Stimulated activated CD4-positive, alpha-beta T cell treated with anti-CD3 and anti-CD28 coated beads, Interleukin-1b, Interleukin-23, amount 100 ng/mL, for 24 hours (primary cell): ENCODE data around the gene ZC3H7B.

Source experiments
- DNase-seq, 4 experiments: peaks; one replicate each; pipeline ENCODE4 v3.0.0-alpha.2; 2020; ENCODE audit warnings: low read depth in 4 of 4, low spot score in 1 of 4

The ZC3H7B gene

DNA sequence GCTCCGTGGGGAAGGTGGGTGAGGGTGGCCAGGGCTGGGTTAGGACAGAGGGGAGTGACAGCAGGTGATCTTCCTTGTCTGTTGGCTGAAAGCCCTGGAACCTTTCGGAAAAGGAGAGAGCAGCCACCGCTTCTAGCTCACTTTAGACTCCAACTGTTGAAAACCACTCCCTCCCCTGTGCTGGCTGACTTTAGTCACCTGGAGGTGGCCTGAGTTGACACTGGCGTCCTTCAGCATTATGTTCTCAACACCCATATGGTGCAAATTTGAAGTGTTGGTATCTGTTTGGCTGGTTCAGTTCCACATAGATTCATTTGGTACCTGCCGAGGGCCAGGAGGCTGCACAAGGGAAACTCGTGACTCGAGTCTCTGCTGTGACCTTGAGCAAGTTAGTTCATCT, 28.8 kb downstream of the ZC3H7B start:
- DNase-seq: no peak

GRCh38 chr22:41332217-41332939, 31.1 kb downstream of the ZC3H7B start:
- no peak for DNase-seq

DNA sequence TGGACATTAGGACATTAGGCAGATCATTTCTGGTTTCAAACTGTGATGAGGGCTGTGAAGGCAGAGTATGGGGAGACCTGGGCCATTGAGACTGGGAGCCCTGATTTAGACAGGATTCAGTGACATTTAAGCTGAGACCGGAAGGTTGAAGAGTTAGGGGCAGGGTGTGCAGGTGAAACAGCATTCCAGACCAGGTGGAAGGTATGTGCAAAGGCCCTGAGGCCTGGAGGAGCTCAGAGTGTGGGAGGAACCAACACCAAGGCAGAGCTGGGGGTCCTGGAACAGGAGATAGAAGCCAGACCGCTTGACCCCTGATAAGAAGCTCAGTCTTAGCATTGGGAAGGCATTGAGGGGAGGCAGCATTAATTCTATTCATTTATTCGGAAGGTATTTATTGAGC, 32.5 kb downstream of the ZC3H7B start:
- no peak for DNase-seq

GRCh38 chr22:41334215-41334614, 32.9 kb downstream of the ZC3H7B start:
- DNase-seq: no peak

DNA sequence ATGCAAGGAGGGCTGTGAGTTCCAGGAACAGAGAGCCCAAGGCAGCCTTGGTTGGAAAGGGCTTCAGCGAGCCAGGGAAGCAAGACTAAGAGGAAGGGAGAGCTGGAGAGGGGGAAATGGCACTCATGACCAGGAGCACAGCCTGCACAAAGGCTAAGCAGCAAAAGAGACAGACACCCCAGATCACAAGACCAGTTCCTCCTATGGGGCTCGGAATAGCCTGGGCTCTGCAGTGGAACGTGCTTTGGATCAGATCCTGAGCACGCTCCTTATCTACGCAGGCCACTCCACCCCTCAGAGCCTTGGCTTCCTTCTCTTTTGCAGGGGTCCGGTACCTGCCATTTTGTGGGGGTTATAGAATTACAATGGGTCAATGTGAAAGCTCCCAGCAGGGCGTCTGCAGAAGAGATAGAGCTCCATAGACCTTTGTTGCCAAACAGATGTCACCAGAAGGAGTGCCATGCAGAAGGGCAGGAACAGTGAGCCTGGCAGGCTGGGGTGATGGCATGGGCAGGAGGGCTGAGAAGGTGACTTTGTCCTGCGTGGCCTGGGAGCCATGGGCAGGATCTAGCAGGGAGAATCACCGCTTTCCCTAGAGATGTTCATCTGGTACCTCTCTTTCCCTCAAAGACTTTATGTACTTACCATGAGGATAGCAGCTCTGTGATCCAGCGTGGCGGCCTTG, 33.8 kb downstream of the ZC3H7B start:
- DNase-seq: no peak

DNA sequence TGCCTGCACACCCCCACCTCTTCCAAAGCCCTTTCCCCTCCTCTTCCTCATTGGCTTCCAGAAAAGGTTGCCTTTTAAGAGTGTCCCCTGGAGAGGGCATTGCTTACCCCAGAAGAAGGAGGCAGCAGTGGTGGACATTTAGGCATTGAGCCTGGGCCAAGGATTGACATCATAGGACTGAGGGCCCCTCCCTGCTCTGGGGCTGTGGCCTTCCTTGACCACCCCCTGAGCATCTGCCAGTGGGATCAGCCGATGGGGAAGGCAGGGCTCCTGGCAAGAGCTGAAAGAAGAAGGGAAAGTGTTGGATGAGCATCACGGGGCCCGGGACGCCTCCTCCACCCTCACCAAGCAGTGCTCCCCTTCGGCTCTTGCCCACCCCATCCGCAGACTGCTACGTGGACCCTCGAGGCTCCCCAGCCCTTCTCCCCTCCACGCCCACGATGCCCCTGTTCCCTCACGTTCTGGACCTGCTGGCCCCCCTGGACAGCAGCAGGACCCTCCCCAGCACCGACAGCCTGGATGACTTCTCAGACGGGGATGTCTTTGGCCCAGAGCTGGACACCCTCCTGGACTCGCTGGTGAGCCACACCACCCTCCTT, 37.4 kb downstream of the ZC3H7B start:
- no peak for DNase-seq

- no peak for DNase-seq
These were observed 38.5 kb downstream of the ZC3H7B start for GRCh38 chr22:41339823-41340222.

DNA sequence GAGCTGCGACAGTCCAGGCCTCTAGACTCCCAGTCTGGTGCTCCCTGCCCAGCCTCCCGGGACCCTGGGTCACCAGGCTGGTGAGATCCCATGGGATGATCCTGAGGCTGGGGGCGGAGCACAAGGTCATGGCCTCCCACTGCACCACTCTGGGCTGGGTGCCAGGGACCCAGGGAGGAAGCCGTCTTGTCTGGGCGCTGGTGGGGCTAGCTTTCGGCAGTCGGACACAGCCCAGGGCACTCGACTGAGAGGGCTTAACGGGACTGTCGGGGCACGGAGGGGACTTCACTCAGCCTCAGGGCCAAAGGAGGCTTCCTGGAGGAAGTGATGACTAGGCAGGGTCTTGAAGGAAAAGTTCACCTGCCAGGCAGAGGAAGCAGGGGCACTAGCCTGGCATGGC, 39.0 kb downstream of the ZC3H7B start:
- DNase-seq: no peak

DNA sequence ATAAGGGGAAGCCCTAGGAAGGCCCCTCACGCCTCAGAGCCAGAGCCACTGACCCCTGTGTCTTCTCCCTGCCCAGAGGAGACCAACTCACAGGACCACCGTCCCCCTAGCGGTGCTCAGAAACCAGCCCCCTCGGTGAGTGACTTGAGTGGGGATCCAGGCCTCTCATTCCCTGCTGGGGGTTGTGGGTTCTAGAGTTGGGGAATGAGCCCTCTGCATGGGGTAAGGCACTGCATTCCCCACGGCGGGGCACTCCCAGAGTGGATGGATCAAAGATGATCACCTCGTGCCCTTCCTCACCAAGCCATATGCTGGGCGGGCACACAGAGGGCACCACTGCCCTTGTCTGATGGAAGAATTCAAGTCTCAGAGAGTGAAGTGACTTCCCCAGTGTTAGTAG, 39.7 kb downstream of the ZC3H7B start:
- DNase-seq: no peak

- DNase-seq: peak in 1 of 4 experiments; percentile 4
These were observed 40.7 kb downstream of the ZC3H7B start for GRCh38 chr22:41341990-41342389.

GRCh38 chr22:41343300-41343699, 42.0 kb downstream of the ZC3H7B start:
- no peak for DNase-seq

DNA sequence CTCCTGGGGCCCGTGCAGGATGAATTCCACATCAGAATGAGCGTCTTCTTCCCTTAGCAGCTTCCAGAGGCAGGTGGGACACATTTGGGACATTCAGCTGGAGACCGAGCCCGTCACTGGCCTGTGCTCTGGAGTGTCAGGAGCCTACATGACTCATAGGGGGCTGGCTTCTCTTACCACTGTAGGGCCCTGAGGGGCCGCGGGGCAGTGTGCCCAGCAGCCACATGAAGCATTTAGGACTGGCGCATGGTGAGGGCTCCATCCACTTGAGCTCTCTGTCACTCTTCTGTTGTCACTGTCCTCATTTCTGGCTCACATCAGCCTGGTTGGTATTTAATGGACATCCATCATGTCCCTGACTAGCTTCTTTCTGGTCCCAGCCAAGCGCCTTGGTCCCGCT, 42.4 kb downstream of the ZC3H7B start:
- no peak for DNase-seq

DNA sequence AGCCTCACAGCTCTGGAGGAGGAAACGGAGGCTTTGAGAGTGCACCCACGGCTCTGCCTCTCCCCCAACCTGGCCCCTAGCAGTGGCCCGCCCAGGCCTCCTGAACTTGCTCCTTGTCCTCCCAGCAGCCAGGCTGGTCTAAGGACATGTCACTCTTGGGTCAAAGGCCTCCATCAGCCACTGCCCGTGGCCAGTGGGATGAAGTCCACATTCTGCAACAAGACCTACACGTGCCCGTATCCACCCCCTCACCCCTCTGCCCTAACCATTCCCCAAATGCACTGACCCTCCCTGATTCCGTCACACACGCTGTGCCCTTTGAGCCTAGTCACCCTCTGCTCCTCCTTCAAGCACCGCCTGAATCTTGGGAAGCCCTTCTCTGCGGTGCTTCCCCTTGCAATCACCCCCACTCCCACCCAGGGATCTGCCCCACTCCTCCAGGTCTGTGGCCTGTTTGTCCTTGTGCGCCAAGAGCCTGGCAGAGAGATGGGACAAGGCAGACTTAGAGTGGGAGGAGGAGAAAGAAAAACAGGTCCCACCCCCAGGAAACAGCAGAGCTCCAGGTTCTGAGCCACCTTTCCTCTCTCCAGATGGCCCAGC, 43.0 kb downstream of the ZC3H7B start:
- DNase-seq: no peak

- no peak for DNase-seq
These were observed 44.5 kb downstream of the ZC3H7B start for GRCh38 chr22:41345807-41346335.

GRCh38 chr22:41347066-41347859, 45.9 kb downstream of the ZC3H7B start:
- no peak for DNase-seq

- no peak for DNase-seq
These were observed 47.7 kb downstream of the ZC3H7B start for GRCh38 chr22:41348964-41349484.

- no peak for DNase-seq
These were observed 48.8 kb downstream of the ZC3H7B start for GRCh38 chr22:41350087-41350486.

DNA sequence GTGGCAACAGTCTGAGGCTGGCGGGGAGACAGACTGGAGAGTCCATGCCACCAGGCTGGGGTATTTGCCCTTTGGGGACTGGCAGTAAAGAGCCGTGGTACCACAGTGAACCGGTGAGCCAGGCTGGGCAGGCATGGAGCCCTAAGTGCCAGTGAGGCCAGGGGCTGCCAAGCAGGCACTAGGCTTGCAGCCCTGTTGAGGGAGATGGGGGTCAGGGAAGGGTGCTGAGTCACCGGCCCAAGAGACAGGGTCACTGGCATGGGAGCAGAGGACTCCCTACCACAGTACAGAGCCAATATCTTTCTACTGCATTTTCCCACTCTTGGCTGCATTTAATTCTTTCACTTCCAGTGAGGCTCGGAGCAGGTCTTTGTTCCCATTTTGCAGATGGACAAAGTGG, 49.7 kb downstream of the ZC3H7B start:
- DNase-seq: no peak

- DNase-seq: no peak
These were observed 50.7 kb downstream of the ZC3H7B start for GRCh38 chr22:41352058-41352457.

DNA sequence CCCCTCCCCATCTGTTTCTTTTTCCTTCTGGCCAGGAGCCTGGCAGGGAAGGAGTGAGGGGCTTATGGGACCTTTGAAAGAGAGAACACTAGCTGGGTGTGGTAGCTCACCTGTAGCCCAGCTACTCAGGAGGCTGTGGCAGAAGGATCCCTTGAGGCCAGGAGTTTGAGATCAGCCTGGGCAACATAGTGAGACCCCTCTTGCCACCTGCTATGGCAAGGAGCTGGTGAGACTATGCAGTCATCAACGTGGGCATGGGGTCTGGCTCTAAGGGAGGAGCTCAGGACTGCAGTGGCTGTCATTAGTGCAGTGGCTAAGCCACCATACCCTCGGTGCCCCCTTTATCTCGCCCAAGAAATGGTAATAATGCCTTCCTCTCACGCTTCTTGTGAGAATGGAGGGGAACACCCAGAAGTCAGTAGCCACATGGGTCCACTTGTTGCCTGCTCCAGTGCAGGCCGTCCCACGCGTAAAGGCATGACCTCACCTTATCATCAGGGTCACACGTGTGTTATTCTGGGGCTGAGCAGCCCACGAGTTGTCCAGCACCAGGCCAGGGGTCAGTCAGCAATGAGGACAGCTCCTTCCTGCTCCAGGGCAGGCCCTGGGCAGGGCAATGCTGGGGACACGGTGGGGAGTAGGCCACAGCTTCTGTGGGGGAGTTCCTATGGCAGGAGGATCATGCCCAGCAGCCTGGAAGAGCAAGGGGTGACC, 52.7 kb downstream of the ZC3H7B start:
- no peak for DNase-seq
